Fibroblast of lung (primary cell): ENCODE data around the gene PGAM4. TPM values are rescaled to one million over a fixed set of nuclear protein-coding genes. Genes with fewer than 3 reads are reported as not detected.

Experiments
- DNase-seq, 2 donors: peaks; one replicate each; pipeline versions ENCODE4 v3.0.0 to v3.0.0-alpha.2; 2010; ENCODE audit warnings: low read depth in 2 of 2
- H2AFZ ChIP-seq: 2 replicates; pipeline ENCODE4 v1.5.1; 2012; ENCODE audit warnings: low read length, control low read depth, inconsistent platforms
- H3K27ac ChIP-seq: 2 replicates; pipeline ENCODE4 v1.5.1; 2011; ENCODE audit warnings: low read length, control low read depth; ENCODE audit not compliant: insufficient read depth
- H3K27me3 ChIP-seq: 2 replicates; pipeline ENCODE4 v1.5.1; 2011; ENCODE audit warnings: mild to moderate bottlenecking, low read length; ENCODE audit not compliant: control insufficient read depth, insufficient read depth
- H3K36me3 ChIP-seq: 2 replicates; pipeline ENCODE4 v1.5.1; 2011; ENCODE audit warnings: low read length; ENCODE audit not compliant: control insufficient read depth, insufficient read depth
- H3K4me1 ChIP-seq: 2 replicates; pipeline ENCODE4 v1.5.1; 2011; ENCODE audit warnings: low read length; ENCODE audit not compliant: control insufficient read depth, insufficient read depth; ENCODE audit errors: extremely low read depth
- H3K4me2 ChIP-seq: 2 replicates; pipeline ENCODE4 v1.5.1; 2011; ENCODE audit warnings: low read length, control low read depth; ENCODE audit not compliant: insufficient read depth; ENCODE audit errors: extremely low read depth
- H3K4me3 ChIP-seq, 4 experiments: fragments of 200-600 bp in 1 of 4; sonication (generic) in 1 of 4; replicated peaks in 1 of 4; 2 replicates each; pipeline ENCODE4 v1.5.1; 2011 to 2016; ENCODE audit warnings: low read length in 4 of 4, low read depth in 3 of 4, mild to moderate bottlenecking in 3 of 4, control low read depth in 2 of 4, inconsistent platforms in 1 of 4, mixed read lengths in 1 of 4; ENCODE audit not compliant: insufficient read depth in 1 of 4; ENCODE audit errors: control extremely low read depth in 1 of 4
- H3K79me2 ChIP-seq: 2 replicates; pipeline ENCODE4 v1.5.1; 2012; ENCODE audit warnings: mild to moderate bottlenecking, low read length, inconsistent platforms; ENCODE audit not compliant: control insufficient read depth, insufficient read depth
- H3K9ac ChIP-seq: 2 replicates; pipeline ENCODE4 v1.5.1; 2011; ENCODE audit warnings: mild to moderate bottlenecking, low read length, control low read depth; ENCODE audit not compliant: insufficient read depth
- H3K9me3 ChIP-seq: 2 replicates; pipeline ENCODE4 v1.5.1; 2012; ENCODE audit warnings: low read depth, low read length; ENCODE audit not compliant: control insufficient read depth, insufficient read depth
- H4K20me1 ChIP-seq: 2 replicates; pipeline ENCODE4 v1.5.1; 2011; ENCODE audit warnings: low read length; ENCODE audit not compliant: control insufficient read depth, insufficient read depth; ENCODE audit errors: extremely low read depth
- EZH2 ChIP-seq: IDR thresholded peaks from 2 replicates; pipeline ENCODE4 v1.5.1; 2012; ENCODE audit warnings: low read length, control low read depth, mild to moderate bottlenecking; ENCODE audit errors: missing control alignments
- polyA plus RNA-seq, 2 donors: library from polyadenylated mRNA; depleted of rRNA in 1 of 2; stranded (reverse) in 1 of 2; unstranded in 1 of 2; fragments of >200 nt; gene quantifications; 2 replicates each; pipeline ENCODE4 v1.2.1, GENCODE V29; 2011 to 2012; ENCODE audit warnings: missing spikeins in 1 of 2
- total RNA-seq: library from RNA; depleted of rRNA; stranded (reverse); fragments of >200 nt; gene quantifications from 2 replicates; pipeline ENCODE4 v1.2.1, GENCODE V29; 2014
- TF ChIP-seq, protein P1 (sequence below), 2 donors: IDR thresholded peaks in 1 of 2; conservative IDR thresholded peaks in 1 of 2; 1 replicate in 1 of 2; 2 replicates in 1 of 2; pipeline ENCODE4 v1.5.1; 2011 to 2012; ENCODE audit warnings: low read length in 2 of 2, control low read depth in 1 of 2, inconsistent platforms in 1 of 2, low read depth in 1 of 2, mild to moderate bottlenecking in 1 of 2

PGAM4 gene
- total and polyA plus RNA-seq, 2 donors (not counting 1 experiment from before 2014, with no cell fraction given), result 0.39 TPM; not detected in 1

DNA sequence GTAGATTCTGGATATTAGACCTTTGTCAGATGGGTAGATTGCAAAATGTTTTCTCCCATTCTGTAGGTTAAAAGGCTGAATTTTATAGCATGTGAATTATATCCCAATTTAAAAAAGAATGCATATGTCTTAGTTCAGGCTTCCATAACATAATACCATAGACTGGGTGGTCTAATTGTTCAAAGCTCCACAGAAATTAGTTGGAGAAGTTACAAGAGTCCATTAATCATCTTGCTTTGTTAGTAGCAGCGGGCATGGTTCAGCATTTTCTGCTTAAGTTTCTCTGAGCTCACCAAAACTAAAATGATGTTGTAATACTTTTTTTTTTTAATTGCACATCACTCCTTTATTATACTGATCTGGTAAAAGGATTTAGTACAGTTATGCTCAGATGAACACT is 1.8 kb downstream of the PGAM4 start:
- peak; percentile 16 to 35 for DNase-seq
- no peaks in the 10 kb centered on the region for H3K79me2 ChIP-seq
- H3K9me3 ChIP-seq, result no peaks in the 10 kb centered on the region
- no peaks in the 10 kb centered on the region for H3K36me3 ChIP-seq
- no peaks in the 10 kb centered on the region for H3K27me3 ChIP-seq
- no peak overlapping the region for H2AFZ ChIP-seq
- H3K4me1 ChIP-seq, result no peaks in the 10 kb centered on the region
- H4K20me1 ChIP-seq, result no peaks in the 10 kb centered on the region
- TF ChIP-seq, protein P1, sequence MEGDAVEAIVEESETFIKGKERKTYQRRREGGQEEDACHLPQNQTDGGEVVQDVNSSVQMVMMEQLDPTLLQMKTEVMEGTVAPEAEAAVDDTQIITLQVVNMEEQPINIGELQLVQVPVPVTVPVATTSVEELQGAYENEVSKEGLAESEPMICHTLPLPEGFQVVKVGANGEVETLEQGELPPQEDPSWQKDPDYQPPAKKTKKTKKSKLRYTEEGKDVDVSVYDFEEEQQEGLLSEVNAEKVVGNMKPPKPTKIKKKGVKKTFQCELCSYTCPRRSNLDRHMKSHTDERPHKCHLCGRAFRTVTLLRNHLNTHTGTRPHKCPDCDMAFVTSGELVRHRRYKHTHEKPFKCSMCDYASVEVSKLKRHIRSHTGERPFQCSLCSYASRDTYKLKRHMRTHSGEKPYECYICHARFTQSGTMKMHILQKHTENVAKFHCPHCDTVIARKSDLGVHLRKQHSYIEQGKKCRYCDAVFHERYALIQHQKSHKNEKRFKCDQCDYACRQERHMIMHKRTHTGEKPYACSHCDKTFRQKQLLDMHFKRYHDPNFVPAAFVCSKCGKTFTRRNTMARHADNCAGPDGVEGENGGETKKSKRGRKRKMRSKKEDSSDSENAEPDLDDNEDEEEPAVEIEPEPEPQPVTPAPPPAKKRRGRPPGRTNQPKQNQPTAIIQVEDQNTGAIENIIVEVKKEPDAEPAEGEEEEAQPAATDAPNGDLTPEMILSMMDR (conservative IDR thresholded peaks at IDR 0.05 in 1 of 2, IDR thresholded peaks at IDR 0.05 in 1 of 2; ENCODE audit: low read depth in 1 of 2, low read length in 2 of 2), result no peak
- TF ChIP-seq EZH2, result no peak
- no peak overlapping the region for H3K9ac ChIP-seq
- H3K27ac ChIP-seq, result no peak overlapping the region
- no peak overlapping the region for H3K4me3 ChIP-seq
- no peak overlapping the region for H3K4me2 ChIP-seq

DNA sequence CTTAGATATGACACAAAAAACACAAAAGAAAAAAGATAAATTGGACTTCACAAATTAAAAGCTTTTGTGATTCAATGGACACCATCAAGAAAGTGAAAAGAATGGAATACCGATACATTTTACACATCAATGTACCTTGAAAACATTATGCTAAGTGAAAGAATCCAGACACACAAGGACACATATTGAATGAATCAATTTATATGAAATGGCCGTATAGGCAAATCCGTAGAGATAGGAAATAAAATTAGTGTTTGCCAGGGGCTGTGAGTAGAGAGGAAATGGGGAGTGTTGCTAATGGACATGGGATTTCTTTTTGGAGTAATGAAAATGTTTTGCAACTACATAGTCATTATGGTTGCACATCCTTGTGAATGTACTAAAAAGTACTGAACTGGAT is 3.1 kb downstream of the PGAM4 start:
- TF ChIP-seq EZH2, result no peak
- TF ChIP-seq, protein P1 (conservative IDR thresholded peaks at IDR 0.05 in 1 of 2, IDR thresholded peaks at IDR 0.05 in 1 of 2; ENCODE audit: low read depth in 1 of 2, low read length in 2 of 2), result no peak
- H3K4me2 ChIP-seq, result no peak overlapping the region
- H3K9me3 ChIP-seq, result no peaks in the 10 kb centered on the region
- no peak overlapping the region for H3K27ac ChIP-seq
- no peaks in the 10 kb centered on the region for H3K36me3 ChIP-seq
- no peaks in the 10 kb centered on the region for H3K79me2 ChIP-seq
- H4K20me1 ChIP-seq, result no peaks in the 10 kb centered on the region
- no peaks in the 10 kb centered on the region for H3K4me1 ChIP-seq
- no peaks in the 10 kb centered on the region for H3K27me3 ChIP-seq
- no peak overlapping the region for H3K4me3 ChIP-seq
- no peak overlapping the region for H3K9ac ChIP-seq
- DNase-seq, result no peak
- no peak overlapping the region for H2AFZ ChIP-seq

DNA sequence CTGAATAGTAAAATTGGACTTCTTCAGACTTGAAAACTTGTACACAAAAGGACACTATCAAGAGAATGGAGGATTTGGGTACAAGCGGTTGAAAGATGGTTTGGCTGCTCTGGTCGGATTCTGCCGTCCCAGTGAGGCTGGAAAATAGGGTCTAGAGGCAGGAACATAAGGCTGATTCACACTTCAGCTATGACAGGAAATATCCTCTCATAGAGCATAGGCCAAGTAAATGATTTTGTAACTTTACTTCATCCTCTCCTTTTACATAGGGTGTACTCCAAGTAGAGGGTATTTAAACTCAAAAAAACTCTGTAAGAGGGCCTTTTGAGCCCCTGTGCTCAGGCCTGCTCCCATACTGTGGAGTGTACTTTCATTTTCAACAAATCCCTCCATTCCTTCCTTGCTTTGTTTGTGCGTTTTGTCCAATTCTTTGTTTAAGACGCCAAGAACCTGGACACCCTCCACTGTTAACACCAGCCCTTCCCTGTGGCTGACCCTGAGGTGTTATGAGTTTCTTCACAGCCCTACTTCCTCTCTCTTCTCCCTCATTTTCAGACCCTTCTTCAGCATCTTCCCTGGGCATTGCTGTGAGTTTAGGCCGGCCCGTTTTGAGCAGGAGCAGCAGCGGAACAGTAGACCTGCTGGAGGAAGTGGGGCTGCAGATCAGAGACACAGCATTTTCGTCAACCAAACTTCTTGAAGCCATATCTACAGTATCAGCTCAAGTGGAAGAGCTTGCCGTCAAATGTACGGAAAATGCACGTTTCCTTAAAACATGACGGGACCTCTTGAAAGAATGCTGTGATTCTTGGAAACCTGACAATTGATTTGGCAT is 7.2 kb downstream of the PGAM4 start:
- Histone ChIP-seq H3K9ac (peak overlapping the region; percentile 16), H3K79me2 (no peaks in the 10 kb centered on the region), H3K27me3 (no peaks in the 10 kb centered on the region), H3K9me3 (no peaks in the 10 kb centered on the region), H3K4me1 (no peaks in the 10 kb centered on the region), H3K4me3 (peak overlapping the region in 1 of 4 experiments; percentile 10), H2AFZ (peak overlapping the region; percentile 30), H4K20me1 (no peaks in the 10 kb centered on the region), H3K27ac (peak overlapping the region; percentile 67), H3K4me2 (peak overlapping the region; percentile 51), H3K36me3 (no peaks in the 10 kb centered on the region)
- TF ChIP-seq, protein P1 (conservative IDR thresholded peaks at IDR 0.05 in 1 of 2, IDR thresholded peaks at IDR 0.05 in 1 of 2; ENCODE audit: low read depth in 1 of 2, low read length in 2 of 2), result no peak
- TF ChIP-seq EZH2, result no peak
- peak; percentile 17 to 18 for DNase-seq
